H1 (cell line): ENCODE measurements around the gene C2CD4A. TPM values are rescaled to one million over a fixed set of nuclear protein-coding genes. Genes with fewer than 3 reads are reported as not detected.

Experiments
- BCL11A ChIP-seq, 2 experiments: IDR thresholded peaks; one replicate each; pipeline ENCODE4 v1.6.1; 2011; ENCODE audit warnings: low read depth in 2 of 2, low read length in 2 of 2, mild to moderate bottlenecking in 2 of 2
- HDAC6 ChIP-seq: IDR thresholded peaks from one replicate; pipeline ENCODE4 v1.7.1; 2012; ENCODE audit warnings: low read depth, mild to moderate bottlenecking, inconsistent platforms, low read length, moderate library complexity
- KDM4A ChIP-seq: IDR thresholded peaks from one replicate; pipeline ENCODE4 v1.7.1; 2012; ENCODE audit warnings: low read depth, mild to moderate bottlenecking, moderate library complexity, low read length, inconsistent platforms; ENCODE audit not compliant: severe bottlenecking
- MAX ChIP-seq: IDR thresholded peaks from 2 replicates; pipeline ENCODE4 v1.6.1; 2012; ENCODE audit warnings: inconsistent platforms
- RNF2 ChIP-seq: fragments of 200-900, 300-1000 bp; sonication (generic); IDR thresholded peaks from 2 replicates; pipeline ENCODE4 v1.7.1; 2016; ENCODE audit warnings: borderline replicate concordance, low read depth, mild to moderate bottlenecking, antibody characterized with exemption, low read length; ENCODE audit not compliant: poor library complexity, severe bottlenecking; ENCODE audit errors: missing control alignments
- ZNF274 ChIP-seq: IDR thresholded peaks from 2 replicates; pipeline ENCODE4 v1.7.0; 2012; ENCODE audit warnings: low read length, borderline replicate concordance; ENCODE audit errors: extremely low read depth
- polyA plus RNA-seq, 7 experiments: library from polyadenylated mRNA; depleted of rRNA in 3 of 7; stranded (reverse) in 5 of 7; unstranded in 2 of 7; fragments of >200 nt in 5 of 7; fragments of 200-250 nt in 2 of 7; gene quantifications; 1 replicate in 5 of 7; 2 replicates in 1 of 7; 4 replicates in 1 of 7; pipeline versions ENCODE4 v1.2.1 to v1.2.3, GENCODE V29; 2011 to 2013; ENCODE audit warnings: missing spikeins in 2 of 7, mixed read lengths in 2 of 7
- total RNA-seq: library from RNA; stranded (reverse); fragmentation: NEBNext Ultra II Directional; extraction: Animal tissue kit (Norgen Biotek cat#: 25700); gene quantifications from 2 replicates; pipeline ENCODE4 v1.2.1, GENCODE V29; 2021

The C2CD4A gene
- total and polyA plus RNA-seq, 2 of the 8 experiments (the other 6 are each of a cell fraction or from before 2014, with no cell fraction given) = not detected

- TF ChIP-seq KDM4A (peak; percentile 29), MAX (peak; percentile 74), ZNF274 (no peak), BCL11A (IDR thresholded peaks at IDR 0.05; ENCODE audit: low read depth in 2 of 2, low read length in 2 of 2) (no peak), RNF2 (peak; percentile 35), HDAC6 (no peak)
Measured at GRCh38 chr15:62067448-62068044, 769 bp downstream of the C2CD4A start (continued).
